T-helper 2 cell treated with Interferon-gamma antibody and Interleukin-4, amounts not matched to agents 5 μg/mL and 100 μg/mL, for 36 hours (primary cell): ENCODE data around the gene RECK.
"Not testable (repeated sequence)": the region's sequence is repeated elsewhere in the genome, so short reads cannot be mapped to it uniquely, and the experiment has no call there.

Source experiments
- DNase-seq: peaks from one replicate; pipeline ENCODE4 v3.0.0; 2021; ENCODE audit warnings: low spot score
- H3K27ac Mint-ChIP-seq: one replicate; pipeline ENCODE4 v1.8.0; 2021; ENCODE audit warnings: mild to moderate bottlenecking, mixed read lengths
- H3K27me3 Mint-ChIP-seq: one replicate; pipeline ENCODE4 v1.8.0; 2021; ENCODE audit warnings: low read depth, mixed read lengths
- H3K36me3 Mint-ChIP-seq: one replicate; pipeline ENCODE4 v1.8.0; 2021; ENCODE audit warnings: low read depth, mixed read lengths
- H3K4me1 Mint-ChIP-seq: one replicate; pipeline ENCODE4 v1.8.0; 2021; ENCODE audit warnings: low read depth, mixed read lengths
- H3K4me3 Mint-ChIP-seq: one replicate; pipeline ENCODE4 v1.8.0; 2022; ENCODE audit warnings: mild to moderate bottlenecking, moderate library complexity, mixed read lengths
- H3K9me3 Mint-ChIP-seq: one replicate; pipeline ENCODE4 v1.8.0; 2021; ENCODE audit warnings: mixed read lengths

RECK gene, protein sequence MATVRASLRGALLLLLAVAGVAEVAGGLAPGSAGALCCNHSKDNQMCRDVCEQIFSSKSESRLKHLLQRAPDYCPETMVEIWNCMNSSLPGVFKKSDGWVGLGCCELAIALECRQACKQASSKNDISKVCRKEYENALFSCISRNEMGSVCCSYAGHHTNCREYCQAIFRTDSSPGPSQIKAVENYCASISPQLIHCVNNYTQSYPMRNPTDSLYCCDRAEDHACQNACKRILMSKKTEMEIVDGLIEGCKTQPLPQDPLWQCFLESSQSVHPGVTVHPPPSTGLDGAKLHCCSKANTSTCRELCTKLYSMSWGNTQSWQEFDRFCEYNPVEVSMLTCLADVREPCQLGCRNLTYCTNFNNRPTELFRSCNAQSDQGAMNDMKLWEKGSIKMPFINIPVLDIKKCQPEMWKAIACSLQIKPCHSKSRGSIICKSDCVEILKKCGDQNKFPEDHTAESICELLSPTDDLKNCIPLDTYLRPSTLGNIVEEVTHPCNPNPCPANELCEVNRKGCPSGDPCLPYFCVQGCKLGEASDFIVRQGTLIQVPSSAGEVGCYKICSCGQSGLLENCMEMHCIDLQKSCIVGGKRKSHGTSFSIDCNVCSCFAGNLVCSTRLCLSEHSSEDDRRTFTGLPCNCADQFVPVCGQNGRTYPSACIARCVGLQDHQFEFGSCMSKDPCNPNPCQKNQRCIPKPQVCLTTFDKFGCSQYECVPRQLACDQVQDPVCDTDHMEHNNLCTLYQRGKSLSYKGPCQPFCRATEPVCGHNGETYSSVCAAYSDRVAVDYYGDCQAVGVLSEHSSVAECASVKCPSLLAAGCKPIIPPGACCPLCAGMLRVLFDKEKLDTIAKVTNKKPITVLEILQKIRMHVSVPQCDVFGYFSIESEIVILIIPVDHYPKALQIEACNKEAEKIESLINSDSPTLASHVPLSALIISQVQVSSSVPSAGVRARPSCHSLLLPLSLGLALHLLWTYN

DNA sequence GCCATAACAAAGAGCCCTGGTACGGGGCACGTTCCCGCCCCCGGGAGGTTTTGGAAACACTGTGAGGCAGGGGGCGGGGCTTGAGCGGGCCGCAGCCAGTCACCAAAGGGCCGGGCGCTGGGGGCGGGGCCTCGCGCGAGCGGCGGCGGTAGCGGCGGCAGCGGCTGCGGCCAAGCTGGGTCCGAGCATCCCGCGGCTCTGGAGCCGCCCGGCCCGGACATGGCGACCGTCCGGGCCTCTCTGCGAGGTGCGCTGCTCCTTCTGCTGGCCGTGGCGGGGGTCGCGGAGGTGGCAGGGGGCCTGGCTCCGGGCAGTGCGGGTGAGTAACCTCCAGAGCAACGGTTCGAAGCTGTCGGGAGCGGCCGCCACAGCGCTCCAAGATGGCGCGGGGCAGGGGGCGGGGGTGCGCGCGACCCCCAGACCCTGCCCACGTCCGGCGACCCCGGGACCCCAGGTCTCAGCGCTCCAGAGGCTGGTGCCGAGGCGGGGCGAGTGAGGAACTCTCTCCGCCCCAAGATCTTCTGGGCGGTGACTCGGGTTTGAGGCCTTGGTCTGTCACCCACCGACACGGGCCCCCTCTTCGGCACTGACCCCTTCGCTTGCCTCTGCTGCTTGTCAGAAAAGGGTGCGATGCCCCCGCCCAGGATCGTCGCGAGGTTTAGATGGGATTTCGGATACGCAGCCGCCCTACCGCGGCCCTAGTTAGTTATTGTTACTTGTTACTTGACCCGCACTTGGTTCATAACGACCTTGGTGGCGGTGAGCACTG is at the start of gene RECK:
Gene RECK, plus strand, starts transcription at position 134 of the 769 bp plus-strand sequence. Its CDS starts 86 bp downstream, at position 220.
- peaks cover 31% of the 10 kb centered on the region for H3K4me1 Mint-ChIP-seq
- H3K4me3 Mint-ChIP-seq, result peak within 1 kb of the TSS; percentile 98
- no peaks in the 10 kb centered on the region for H3K9me3 Mint-ChIP-seq
- peak within 1 kb of the TSS; percentile 80 for H3K27ac Mint-ChIP-seq
- peak; percentile 90 for DNase-seq
- H3K36me3 Mint-ChIP-seq, result peaks cover 3% of the 10 kb centered on the region
- peaks cover 15% of the 10 kb centered on the region for H3K27me3 Mint-ChIP-seq

DNA sequence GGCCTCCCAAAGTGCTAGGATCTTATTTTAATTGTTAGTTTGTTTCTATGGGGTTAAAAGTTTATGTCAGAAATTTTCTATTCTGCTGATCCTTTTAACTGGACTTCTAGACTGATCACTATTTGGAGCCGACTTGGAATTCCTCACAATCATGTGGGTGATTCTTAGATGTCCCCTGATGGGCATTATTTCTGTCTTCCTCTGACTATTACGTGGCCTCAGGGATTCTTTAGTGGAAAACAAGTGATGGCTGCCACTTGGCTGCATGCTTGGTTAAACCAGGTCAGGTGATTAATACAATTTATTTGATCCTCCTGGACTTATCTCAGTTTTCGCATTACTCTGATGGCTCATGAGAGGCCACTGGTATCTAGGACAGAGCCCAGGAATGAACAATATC is 46.6 kb upstream of the RECK start:
- H3K27me3 Mint-ChIP-seq, result peaks cover 33% of the 10 kb centered on the region
- H3K9me3 Mint-ChIP-seq, result no peaks in the 10 kb centered on the region
- H3K36me3 Mint-ChIP-seq, result no peaks in the 10 kb centered on the region
- no peak overlapping the region for H3K4me3 Mint-ChIP-seq
- H3K27ac Mint-ChIP-seq, result no peak overlapping the region
- no peak for DNase-seq
- H3K4me1 Mint-ChIP-seq, result no peaks in the 10 kb centered on the region

DNA sequence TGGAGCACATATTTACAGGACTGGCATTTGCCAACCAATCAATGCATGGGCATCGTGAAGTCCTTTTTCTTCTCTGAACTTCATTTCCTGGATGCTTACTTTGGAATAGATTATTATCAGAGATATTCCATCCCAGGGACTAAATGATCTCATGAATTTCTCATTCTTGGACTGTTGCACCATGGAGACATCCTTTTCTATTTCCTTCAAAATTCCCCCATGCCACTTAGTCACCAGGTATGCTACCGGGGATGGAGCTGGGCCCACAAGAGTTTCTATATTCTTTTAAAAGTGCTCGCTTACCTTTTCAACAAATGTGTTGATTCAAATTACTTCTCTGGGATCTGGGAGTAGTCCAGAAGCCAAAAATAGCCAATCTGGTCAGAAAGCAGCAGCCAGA is 43.6 kb upstream of the RECK start:
- H3K4me1 Mint-ChIP-seq, H3K27ac Mint-ChIP-seq, H3K4me3 Mint-ChIP-seq, H3K9me3 Mint-ChIP-seq, DNase-seq, H3K36me3 Mint-ChIP-seq: not testable (repeated sequence)
- H3K27me3 Mint-ChIP-seq, result peaks cover 41% of the 10 kb centered on the region

DNA sequence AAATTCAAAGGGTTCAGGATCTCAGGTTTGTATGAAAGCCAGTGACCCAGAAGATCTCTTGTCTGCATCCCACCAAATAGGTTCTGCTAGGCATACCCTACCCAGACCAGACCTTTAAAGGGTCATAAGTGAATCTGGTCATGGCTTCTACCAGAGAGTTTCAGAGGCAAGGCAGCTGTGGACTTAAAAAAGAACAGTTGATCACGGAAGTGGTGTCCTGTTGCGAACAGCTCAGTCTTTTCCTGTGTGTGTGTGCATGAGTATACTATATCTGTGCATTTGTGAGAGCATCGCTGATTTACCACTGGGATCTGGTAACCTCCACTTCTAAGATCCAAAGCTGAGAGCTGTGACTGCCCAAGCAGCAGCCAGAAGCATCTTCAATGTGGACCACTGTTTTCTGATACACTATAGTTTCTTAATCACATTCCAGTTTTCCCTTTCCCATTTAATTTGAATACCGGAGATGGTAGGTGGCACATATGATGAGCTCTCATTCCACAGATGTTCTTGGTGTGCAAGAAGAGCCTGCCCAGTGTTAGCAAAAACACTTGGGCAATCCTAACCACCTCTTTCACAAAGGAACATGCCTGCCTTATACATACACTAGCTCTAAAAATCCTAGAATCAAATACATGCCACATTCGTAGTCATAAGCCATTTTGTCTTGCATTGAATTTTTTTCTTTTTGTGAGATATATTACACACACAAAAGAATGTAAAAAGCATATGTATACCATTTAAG is 42.6 kb upstream of the RECK start:
- Mint-ChIP-seq H3K36me3 (no peaks in the 10 kb centered on the region), H3K27me3 (peaks cover 37% of the 10 kb centered on the region), H3K9me3 (no peaks in the 10 kb centered on the region), H3K4me3 (no peak overlapping the region), H3K27ac (no peak overlapping the region), H3K4me1 (no peaks in the 10 kb centered on the region)
- no peak for DNase-seq

DNA sequence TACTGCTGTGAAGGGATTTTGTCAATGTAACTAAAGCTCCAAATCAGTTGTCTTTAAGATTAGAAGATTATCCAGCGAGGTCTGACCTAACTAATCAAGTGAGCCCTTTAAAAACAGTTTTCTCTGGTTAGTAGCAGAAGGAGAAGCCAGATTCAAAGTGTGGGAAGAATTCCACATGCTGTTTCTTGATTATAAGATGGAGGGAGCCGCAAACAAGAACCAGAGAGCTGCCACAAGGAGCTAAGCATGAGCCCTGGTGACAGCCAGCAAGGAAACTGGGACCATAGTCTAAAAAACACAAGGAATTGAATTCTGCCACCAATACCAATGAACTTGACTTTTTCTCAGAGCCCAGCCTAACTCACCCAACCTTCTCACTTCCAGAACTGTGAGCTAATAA is 41.8 kb upstream of the RECK start:
- Mint-ChIP-seq H3K27me3 (peaks cover 32% of the 10 kb centered on the region), H3K4me1 (no peaks in the 10 kb centered on the region), H3K27ac (no peak overlapping the region), H3K36me3 (no peaks in the 10 kb centered on the region), H3K9me3 (no peaks in the 10 kb centered on the region), H3K4me3 (no peak overlapping the region)
- no peak for DNase-seq

DNA sequence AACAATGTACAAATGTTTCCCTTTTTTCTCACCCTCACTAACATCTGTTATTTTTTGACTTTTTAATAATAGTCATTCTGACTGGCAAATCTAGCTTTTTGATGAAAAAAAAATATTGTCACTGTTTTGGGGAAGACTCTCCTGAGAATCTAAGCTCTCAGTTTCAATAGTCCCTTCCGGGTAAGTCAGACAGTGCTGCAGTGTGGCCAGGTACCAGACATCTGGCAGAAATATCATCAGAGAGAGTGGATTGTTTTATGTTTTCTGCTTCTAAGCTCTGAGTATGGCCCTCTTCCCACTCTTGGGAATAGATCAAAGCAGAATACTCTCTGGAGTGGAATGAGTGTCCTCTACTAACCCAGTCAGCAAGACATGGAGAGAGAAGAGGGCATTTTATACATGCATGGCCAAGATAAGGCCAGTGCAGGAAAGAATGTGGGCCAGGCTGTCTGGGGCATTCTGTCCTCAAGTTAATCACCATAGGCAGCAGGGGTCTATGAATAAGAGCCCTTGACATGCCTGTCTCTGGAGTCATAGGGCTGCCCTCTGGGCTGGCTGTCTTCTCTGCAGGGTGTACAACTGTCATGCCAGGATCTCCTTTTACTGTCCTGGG is 40.2 kb upstream of the RECK start:
- H3K4me3 Mint-ChIP-seq, result no peak overlapping the region
- no peaks in the 10 kb centered on the region for H3K36me3 Mint-ChIP-seq
- H3K27me3 Mint-ChIP-seq, result peaks cover 34% of the 10 kb centered on the region
- H3K9me3 Mint-ChIP-seq, result no peaks in the 10 kb centered on the region
- no peak for DNase-seq
- H3K4me1 Mint-ChIP-seq, result no peaks in the 10 kb centered on the region
- no peak overlapping the region for H3K27ac Mint-ChIP-seq

DNA sequence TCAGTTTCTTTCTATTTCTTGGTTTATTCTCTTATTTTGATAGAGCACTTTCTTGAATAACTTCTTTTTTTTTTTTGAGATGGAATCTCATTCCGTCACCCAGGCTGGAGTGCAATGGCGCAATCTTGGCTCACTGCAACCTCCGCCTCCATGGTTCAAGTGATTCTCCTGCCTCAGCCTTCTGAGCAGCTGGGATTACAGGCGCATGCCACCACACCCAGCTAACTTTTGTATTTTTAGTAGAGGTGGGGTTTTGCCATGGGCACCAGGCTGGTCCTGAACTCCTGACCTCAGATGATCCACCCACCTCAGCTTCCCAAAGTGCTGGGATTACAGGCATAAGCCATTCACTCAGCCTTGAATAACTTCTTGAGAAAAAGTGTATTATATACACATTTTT is 39.7 kb upstream of the RECK start:
- not testable (repeated sequence) for H3K27ac Mint-ChIP-seq, H3K4me1 Mint-ChIP-seq, H3K4me3 Mint-ChIP-seq, H3K36me3 Mint-ChIP-seq, H3K9me3 Mint-ChIP-seq, DNase-seq
- peaks cover 37% of the 10 kb centered on the region for H3K27me3 Mint-ChIP-seq

DNA sequence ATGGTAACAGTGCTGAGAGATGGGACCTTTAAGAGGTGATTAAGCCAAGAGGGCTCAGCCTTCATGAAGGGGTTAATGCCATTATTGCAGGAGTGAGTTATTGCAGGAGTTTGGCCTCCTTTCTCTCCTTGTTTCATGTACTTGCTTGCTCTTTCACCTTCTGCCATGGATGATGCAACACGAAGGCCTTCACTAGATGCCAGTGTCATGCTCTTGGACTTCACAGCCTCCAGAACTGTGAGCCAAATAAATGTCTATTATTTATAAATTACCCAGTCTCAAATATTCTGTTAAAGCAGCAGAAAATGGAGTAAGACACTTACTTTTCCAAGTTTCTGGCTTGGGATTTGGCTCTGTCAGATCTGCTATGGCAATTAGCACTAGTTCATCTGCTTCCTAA is 38.4 kb upstream of the RECK start:
- Mint-ChIP-seq H3K27ac (no peak overlapping the region), H3K4me1 (no peaks in the 10 kb centered on the region), H3K9me3 (no peaks in the 10 kb centered on the region), H3K27me3 (peaks cover 42% of the 10 kb centered on the region), H3K36me3 (no peaks in the 10 kb centered on the region), H3K4me3 (no peak overlapping the region)
- DNase-seq, result no peak

DNA sequence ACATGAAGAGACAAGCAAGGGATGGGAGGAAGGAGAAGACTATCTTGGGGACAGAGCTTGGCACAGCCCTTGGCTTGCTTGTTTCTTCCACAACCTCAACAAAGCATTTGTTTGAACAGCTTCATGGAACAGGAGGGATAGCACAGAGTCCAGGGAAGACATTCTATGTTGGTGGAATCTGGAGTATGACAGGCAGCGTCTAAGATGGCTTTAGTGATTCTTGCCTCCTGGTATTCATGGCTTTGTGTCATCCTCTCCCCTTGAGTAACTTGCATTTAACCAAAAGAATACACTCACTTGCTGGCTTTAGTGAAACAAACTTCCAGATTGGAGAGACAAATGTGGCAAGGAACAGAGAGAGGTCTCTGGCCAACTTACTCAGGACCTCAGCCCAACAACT is 30.8 kb upstream of the RECK start:
- H3K27me3 Mint-ChIP-seq, result peaks cover 32% of the 10 kb centered on the region
- H3K4me1 Mint-ChIP-seq, result peaks cover 14% of the 10 kb centered on the region
- no peaks in the 10 kb centered on the region for H3K36me3 Mint-ChIP-seq
- H3K9me3 Mint-ChIP-seq, result peaks cover 9% of the 10 kb centered on the region
- DNase-seq, result no peak
- no peak overlapping the region for H3K27ac Mint-ChIP-seq
- no peak overlapping the region for H3K4me3 Mint-ChIP-seq

DNA sequence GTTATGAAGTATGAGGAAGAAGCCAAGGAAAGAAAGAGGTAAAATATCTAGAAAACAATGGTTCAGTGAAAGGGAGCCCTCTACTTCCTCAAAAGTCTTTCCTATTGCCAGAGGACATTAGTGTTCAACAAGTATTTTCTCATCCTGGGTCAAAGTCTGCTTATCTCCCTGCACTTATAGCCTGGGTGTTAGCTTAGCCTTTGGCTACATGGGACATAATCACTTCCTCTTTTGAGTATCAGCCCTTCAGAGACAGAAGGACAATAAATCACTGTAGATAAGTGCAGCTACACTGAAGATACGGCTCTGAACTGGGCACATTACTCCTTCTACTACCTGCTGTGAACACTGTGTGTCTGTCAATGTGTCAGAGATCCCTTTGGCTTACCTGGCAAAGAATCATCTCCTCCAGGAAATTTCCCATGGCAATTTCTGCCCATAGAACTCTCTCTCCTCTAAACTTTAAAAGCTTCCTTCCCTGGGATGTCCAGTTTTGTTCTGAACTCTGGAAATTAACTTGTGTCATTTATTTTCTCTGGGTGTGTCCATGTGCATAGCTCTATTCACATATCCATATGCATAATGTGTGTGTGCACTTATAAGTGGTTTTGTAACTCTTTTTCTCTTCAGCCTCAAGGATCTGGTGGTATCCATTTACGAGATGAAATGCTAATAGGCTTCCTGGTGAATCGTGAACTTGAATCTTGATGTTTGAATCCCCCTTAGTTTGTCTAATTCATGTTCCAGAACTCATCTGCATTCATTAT is 30.0 kb upstream of the RECK start:
- DNase-seq, result no peak
- H3K9me3 Mint-ChIP-seq, result peaks cover 9% of the 10 kb centered on the region
- H3K27me3 Mint-ChIP-seq, result peaks cover 40% of the 10 kb centered on the region
- H3K4me1 Mint-ChIP-seq, result peaks cover 14% of the 10 kb centered on the region
- H3K4me3 Mint-ChIP-seq, result no peak overlapping the region
- H3K36me3 Mint-ChIP-seq, result no peaks in the 10 kb centered on the region
- no peak overlapping the region for H3K27ac Mint-ChIP-seq

DNA sequence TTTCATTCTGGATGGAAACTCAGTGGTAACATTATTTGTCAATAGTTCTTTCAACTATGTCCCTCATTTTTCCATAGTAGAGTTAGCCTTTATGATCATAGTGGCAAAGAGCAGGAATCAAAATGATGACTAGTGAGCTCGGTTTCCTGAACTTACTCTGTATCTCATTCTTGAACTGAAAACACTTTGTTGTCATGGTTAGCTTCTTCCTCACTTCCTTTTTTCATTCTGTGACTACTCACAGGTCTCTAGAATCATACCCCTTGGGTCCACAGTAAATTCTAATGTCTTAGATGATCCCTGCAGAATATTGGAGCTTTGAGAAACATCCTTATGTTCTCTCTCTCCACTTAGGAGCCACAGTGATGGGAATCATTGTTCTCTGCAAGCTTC is 29.4 kb upstream of the RECK start:
- Mint-ChIP-seq H3K36me3 (no peaks in the 10 kb centered on the region), H3K4me3 (no peak overlapping the region), H3K9me3 (peaks cover 9% of the 10 kb centered on the region), H3K4me1 (peaks cover 14% of the 10 kb centered on the region), H3K27me3 (peaks cover 43% of the 10 kb centered on the region), H3K27ac (no peak overlapping the region)
- no peak for DNase-seq

DNA sequence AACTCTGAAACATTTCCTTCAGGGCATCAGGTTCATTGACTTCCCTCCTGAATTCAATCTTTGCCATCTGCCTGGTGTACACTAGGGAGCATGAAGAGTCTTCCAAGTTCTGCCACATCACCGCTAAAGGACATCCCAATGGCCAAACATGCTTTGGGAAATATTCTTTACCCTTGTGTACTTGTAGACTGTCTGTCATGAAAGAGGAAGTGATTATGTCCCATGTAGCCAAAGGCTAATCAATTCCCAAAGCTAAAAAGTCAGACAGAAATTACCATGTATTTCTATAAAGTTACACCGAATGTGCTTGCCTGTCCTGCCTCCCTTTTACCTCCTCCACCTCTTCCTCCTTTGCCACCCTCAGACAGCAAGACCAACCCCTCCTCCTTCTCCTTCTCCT is 28.9 kb upstream of the RECK start:
- Mint-ChIP-seq H3K27me3 (peaks cover 39% of the 10 kb centered on the region), H3K36me3 (no peaks in the 10 kb centered on the region), H3K9me3 (peaks cover 9% of the 10 kb centered on the region), H3K4me3 (no peak overlapping the region), H3K27ac (no peak overlapping the region), H3K4me1 (peaks cover 14% of the 10 kb centered on the region)
- DNase-seq, result no peak
